HL-60 (cell line): ENCODE measurements around the gene ADGRA1.

Experiments used
- DNase-seq, 2 experiments: peaks; one replicate each; pipeline ENCODE4 v3.0.0-alpha.2; 2010 to 2020; ENCODE audit warnings: low read depth in 1 of 2, low spot score in 1 of 2
- H3K27ac ChIP-seq: fragments of 250-450 bp; sonication (Bioruptor Pico); replicated peaks from 2 replicates; pipeline ENCODE4 v1.5.1; 2020; ENCODE audit warnings: mild to moderate bottlenecking, moderate library complexity
- H3K27me3 ChIP-seq: fragments of 250-450 bp; sonication (Bioruptor Pico); 2 replicates; pipeline ENCODE4 v1.5.1; 2021; ENCODE audit warnings: mild to moderate bottlenecking, moderate library complexity; ENCODE audit not compliant: insufficient read depth, poor library complexity, severe bottlenecking
- H3K4me3 ChIP-seq: replicated peaks from 2 replicates; pipeline ENCODE4 v1.5.1; 2011; ENCODE audit warnings: mild to moderate bottlenecking, control low read depth, low read length; ENCODE audit not compliant: insufficient read depth
- CTCF ChIP-seq: IDR thresholded peaks from one replicate; pipeline ENCODE4 v1.5.1; 2011; ENCODE audit warnings: low read length, control low read depth, inconsistent platforms; ENCODE audit not compliant: insufficient read depth
- GABPA ChIP-seq: IDR thresholded peaks from 2 replicates; pipeline ENCODE4 v1.6.1; 2012; ENCODE audit warnings: low read depth
- POLR2AphosphoS5 ChIP-seq: IDR thresholded peaks from 2 replicates; pipeline ENCODE4 v1.6.1; 2012; ENCODE audit warnings: low read depth
- SPI1 ChIP-seq: IDR thresholded peaks from 2 replicates; pipeline ENCODE4 v1.6.1; 2012; ENCODE audit warnings: low read depth, mild to moderate bottlenecking, borderline replicate concordance
- TF ChIP-seq, protein P1 (sequence below): IDR thresholded peaks from 2 replicates; pipeline ENCODE4 v1.6.1; 2012; ENCODE audit warnings: low read depth; ENCODE audit not compliant: insufficient replicate concordance

The ADGRA1 gene

GRCh38 chr10:133125901-133126300 lies 38.2 kb downstream of the ADGRA1 start:
- no peak for DNase-seq
- Histone ChIP-seq H3K27ac (no peak overlapping the region), H3K27me3 (peaks cover 15% of the 10 kb centered on the region), H3K4me3 (no peak overlapping the region)
- TF ChIP-seq GABPA (no peak), CTCF (no peak), SPI1 (no peak), POLR2AphosphoS5 (no peak)
- TF ChIP-seq, protein P1, sequence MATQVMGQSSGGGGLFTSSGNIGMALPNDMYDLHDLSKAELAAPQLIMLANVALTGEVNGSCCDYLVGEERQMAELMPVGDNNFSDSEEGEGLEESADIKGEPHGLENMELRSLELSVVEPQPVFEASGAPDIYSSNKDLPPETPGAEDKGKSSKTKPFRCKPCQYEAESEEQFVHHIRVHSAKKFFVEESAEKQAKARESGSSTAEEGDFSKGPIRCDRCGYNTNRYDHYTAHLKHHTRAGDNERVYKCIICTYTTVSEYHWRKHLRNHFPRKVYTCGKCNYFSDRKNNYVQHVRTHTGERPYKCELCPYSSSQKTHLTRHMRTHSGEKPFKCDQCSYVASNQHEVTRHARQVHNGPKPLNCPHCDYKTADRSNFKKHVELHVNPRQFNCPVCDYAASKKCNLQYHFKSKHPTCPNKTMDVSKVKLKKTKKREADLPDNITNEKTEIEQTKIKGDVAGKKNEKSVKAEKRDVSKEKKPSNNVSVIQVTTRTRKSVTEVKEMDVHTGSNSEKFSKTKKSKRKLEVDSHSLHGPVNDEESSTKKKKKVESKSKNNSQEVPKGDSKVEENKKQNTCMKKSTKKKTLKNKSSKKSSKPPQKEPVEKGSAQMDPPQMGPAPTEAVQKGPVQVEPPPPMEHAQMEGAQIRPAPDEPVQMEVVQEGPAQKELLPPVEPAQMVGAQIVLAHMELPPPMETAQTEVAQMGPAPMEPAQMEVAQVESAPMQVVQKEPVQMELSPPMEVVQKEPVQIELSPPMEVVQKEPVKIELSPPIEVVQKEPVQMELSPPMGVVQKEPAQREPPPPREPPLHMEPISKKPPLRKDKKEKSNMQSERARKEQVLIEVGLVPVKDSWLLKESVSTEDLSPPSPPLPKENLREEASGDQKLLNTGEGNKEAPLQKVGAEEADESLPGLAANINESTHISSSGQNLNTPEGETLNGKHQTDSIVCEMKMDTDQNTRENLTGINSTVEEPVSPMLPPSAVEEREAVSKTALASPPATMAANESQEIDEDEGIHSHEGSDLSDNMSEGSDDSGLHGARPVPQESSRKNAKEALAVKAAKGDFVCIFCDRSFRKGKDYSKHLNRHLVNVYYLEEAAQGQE = no peak

- no peak for DNase-seq
- H3K27me3 ChIP-seq = peaks cover 15% of the 10 kb centered on the region
- no peak overlapping the region for H3K4me3 ChIP-seq
- TF ChIP-seq CTCF (no peak), GABPA (no peak), POLR2AphosphoS5 (no peak), SPI1 (no peak)
- TF ChIP-seq, protein P1 = no peak
- H3K27ac ChIP-seq = no peak overlapping the region
Measured at GRCh38 chr10:133126431-133127290, 38.9 kb downstream of the ADGRA1 start.

DNA sequence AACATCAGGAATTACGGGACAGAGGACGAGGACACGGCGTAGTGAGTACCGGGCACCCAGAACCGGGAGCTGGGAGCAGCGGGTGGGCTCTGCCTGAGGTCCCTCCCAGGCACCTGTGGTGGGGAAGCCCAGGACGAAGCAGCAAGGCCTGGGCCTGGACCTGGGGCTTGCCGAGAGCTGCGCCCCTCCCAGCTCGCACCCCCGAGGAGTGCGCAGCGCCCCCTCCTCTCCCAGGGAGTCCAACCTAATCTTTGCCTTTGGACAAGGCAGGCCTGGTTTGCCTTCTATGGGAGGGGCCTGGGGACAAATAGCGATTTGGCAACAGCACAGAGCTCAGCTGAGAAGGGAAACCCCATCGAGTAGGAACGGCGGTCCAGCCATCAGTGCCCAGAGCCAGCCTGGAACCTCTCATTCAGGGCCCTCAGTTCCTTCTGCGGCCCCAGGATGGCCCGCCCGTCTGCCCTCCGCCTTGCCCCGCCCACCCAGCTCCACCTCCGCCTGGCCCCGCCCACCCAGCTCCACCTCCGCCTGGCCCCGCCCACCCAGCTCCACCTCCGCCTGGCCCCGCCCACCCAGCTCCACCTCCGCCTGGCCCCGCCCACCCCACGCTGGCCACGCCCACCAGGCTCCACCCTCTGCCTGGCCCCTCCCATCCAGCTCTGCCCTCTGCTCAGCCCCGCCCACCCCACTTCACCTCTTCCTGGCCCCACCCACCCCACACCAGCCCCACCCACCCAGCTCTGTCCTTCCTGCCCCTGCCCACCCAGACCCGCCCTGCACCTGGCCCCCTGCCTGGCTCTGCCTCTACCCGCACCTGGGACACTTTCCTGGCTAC lies 39.8 kb downstream of the ADGRA1 start:
- Histone ChIP-seq H3K4me3 (no peak overlapping the region), H3K27ac (no peak overlapping the region), H3K27me3 (peaks cover 15% of the 10 kb centered on the region)
- TF ChIP-seq CTCF (no peak), POLR2AphosphoS5 (no peak), SPI1 (no peak), GABPA (no peak)
- TF ChIP-seq, protein P1 = no peak
- DNase-seq = no peak
